ENCODE data around the gene DDIT3. TPM values are rescaled to one million over a fixed set of nuclear protein-coding genes. Genes with fewer than 3 reads are reported as not detected.

DDIT3 gene
- total RNA-seq, 1 donor from 2014 or later: 213 TPM

DNA sequence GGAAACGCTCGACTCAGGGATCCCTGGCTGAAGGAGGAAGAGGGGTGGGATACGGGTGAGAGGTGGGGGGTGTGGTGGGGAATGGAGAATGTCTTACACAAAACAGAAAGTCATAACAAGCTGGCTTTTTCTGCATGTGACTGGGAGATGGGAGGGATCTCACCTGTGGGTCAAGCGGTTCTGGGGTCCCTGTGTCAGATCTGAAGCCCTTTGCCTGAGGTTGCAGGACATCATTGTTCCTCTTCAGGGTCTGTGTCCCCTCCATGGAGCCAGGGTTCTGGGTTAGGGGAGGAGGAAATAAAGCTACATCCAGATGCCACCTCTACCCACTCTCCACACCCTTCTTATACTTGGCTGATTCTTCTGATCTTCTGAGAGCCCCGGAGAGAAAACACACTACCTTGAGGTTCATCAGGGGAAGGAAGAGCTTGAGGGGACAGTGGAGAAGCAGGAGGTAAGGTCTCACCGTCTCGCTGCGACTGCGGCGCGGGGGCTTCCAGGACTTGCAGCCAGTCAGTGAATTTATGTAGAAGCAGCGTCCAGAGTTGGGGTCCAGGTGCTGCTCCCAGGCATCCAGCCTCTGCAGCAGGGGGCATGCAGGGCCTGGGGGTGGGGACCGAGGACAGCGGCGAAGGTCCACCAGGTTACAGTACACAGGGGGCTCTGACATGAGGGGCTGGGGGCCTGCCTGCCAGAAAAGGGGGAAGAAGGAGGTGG lies 43.2 kb downstream of the DDIT3 start:
- no peak overlapping the region for H3K4me3 ChIP-seq (ENCODE audit: low read depth, low read length)
- DNase-seq (ENCODE audit: low read depth) (no peak), FAIRE-seq (no peak)
- TF ChIP-seq, protein P1, sequence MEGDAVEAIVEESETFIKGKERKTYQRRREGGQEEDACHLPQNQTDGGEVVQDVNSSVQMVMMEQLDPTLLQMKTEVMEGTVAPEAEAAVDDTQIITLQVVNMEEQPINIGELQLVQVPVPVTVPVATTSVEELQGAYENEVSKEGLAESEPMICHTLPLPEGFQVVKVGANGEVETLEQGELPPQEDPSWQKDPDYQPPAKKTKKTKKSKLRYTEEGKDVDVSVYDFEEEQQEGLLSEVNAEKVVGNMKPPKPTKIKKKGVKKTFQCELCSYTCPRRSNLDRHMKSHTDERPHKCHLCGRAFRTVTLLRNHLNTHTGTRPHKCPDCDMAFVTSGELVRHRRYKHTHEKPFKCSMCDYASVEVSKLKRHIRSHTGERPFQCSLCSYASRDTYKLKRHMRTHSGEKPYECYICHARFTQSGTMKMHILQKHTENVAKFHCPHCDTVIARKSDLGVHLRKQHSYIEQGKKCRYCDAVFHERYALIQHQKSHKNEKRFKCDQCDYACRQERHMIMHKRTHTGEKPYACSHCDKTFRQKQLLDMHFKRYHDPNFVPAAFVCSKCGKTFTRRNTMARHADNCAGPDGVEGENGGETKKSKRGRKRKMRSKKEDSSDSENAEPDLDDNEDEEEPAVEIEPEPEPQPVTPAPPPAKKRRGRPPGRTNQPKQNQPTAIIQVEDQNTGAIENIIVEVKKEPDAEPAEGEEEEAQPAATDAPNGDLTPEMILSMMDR (IDR thresholded peaks at IDR 0.05; ENCODE audit: insufficient read depth, low read length, severe bottlenecking): no peak
- no peaks in the 10 kb centered on the region for H3K36me3 ChIP-seq (ENCODE audit: control insufficient read depth, insufficient read depth, low read length)
- peaks cover 43% of the 10 kb centered on the region for H3K27me3 ChIP-seq (ENCODE audit: control insufficient read depth, insufficient read depth, low read length)

DNA sequence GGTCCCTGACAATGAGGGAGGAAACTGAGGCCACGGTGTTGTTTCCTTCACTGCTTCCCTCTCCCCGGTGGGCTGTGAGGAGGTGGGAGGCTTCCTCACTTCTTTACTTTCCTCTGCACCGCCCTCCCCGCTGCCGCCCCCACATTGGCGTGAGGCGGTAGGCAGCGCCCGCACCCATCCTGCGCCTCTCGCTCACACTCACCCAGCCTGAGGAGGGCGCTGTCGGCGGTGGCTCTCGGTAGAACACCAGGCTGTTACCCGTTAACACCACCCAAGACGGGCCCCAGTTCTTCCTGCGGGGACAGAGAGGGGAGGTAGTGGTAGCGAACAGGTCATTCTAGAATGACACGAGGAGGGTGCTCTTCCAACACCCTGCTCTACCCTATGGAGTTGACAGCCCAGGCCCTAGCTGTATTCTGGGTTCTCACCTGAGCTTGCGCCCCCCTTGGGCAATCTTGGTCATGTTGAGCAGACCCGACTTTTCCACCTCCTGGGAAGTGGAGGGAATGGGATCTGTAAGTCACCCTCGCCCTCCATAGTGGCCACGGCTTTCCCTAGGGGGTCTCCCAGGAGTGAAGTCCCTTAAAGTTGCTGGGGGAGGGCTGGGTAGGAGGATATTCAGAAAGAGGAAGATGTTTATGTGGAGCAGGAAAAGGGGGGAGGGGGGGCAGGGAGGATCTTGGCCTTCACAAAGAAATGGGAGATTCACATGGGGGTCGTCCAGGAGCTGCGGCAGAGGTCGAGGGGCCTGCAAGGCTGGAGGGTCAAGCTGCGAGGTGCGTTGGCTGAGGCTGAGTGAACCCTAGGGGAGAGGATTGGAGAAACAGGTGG lies 43.9 kb downstream of the DDIT3 start:
- no peak for DNase-seq (ENCODE audit: low read depth)
- Histone ChIP-seq H3K27me3 (ENCODE audit: control insufficient read depth, insufficient read depth, low read length) (peaks cover 42% of the 10 kb centered on the region), H3K36me3 (ENCODE audit: control insufficient read depth, insufficient read depth, low read length) (no peaks in the 10 kb centered on the region), H3K4me3 (ENCODE audit: low read depth, low read length) (peak overlapping the region; percentile 16)
- no peak for FAIRE-seq
- TF ChIP-seq, protein P1 (IDR thresholded peaks at IDR 0.05; ENCODE audit: insufficient read depth, low read length, severe bottlenecking): peak; percentile 21

DNA sequence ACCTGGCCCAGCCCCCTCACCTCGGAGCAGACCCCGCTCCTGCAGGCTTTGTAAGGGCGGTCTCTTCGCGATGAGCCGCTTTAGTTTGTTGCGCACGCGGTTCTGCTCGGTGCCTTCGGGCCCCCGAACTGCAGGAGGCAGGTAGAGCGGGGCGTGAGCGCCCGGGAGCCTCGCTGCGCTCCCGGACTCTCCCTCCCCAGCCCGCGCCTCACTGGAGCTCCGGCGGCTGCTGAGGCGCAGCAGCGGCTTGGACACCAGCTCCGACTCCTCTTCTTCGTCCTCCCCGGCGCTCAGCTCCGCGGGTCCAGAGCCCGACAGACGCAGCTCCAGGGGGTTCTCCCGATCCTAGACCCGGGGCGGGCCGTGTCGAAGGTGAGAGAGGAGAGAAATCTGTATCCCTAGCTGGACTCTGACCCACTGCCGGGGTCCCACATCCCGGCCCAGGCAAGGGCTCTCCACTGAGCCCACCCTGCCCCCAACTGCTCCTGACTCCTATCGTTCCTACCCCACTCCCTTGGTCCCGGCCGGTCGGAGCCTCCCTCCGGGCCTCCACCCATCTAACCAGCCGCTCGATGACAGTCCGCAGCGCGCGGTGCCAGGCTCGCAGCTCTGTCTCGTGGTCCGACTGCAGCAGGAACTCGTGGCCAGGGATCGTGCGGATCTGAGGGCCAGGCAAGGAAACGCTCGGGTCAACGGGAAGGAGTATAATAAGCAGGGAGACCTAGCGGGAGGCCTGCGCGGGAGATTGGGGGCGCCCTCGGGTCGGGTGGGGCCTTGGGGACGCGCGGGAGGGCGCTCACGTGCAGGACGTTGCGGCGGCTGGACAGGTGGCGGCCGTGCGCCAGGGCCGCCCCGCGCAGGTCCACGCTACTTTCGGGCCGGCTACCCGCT lies 44.8 kb downstream of the DDIT3 start:
- TF ChIP-seq, protein P1 (IDR thresholded peaks at IDR 0.05; ENCODE audit: insufficient read depth, low read length, severe bottlenecking): no peak
- H3K4me3 ChIP-seq (ENCODE audit: low read depth, low read length): peak overlapping the region; percentile 16
- DNase-seq (ENCODE audit: low read depth) (no peak), FAIRE-seq (no peak)
- no peaks in the 10 kb centered on the region for H3K36me3 ChIP-seq (ENCODE audit: control insufficient read depth, insufficient read depth, low read length)
- peaks cover 40% of the 10 kb centered on the region for H3K27me3 ChIP-seq (ENCODE audit: control insufficient read depth, insufficient read depth, low read length)

DNA sequence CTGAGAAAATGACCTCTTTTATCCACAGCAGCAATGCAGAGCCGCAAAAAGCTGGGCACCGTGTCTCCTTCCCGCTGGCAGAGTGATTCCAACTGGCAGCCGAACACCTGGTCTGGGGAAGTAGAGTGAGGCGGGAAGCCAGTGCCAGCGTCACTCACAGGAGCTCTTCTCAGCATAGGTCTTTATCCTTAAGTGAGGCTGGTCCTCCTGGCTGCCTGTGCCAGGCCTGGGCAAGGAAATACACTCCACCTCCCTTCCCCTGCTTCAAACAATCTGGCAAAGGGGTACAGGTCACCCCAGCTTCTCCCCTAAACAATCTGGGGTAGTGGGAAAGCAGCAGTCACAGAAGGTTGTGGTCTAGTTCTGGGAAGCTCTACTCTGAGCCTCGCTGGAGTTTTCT lies 45.5 kb downstream of the DDIT3 start:
- no peak for DNase-seq (ENCODE audit: low read depth)
- H3K27me3 ChIP-seq (ENCODE audit: control insufficient read depth, insufficient read depth, low read length): peaks cover 39% of the 10 kb centered on the region
- no peak for FAIRE-seq
- no peak overlapping the region for H3K4me3 ChIP-seq (ENCODE audit: low read depth, low read length)
- no peaks in the 10 kb centered on the region for H3K36me3 ChIP-seq (ENCODE audit: control insufficient read depth, insufficient read depth, low read length)
- TF ChIP-seq, protein P1 (IDR thresholded peaks at IDR 0.05; ENCODE audit: insufficient read depth, low read length, severe bottlenecking): no peak

DNA sequence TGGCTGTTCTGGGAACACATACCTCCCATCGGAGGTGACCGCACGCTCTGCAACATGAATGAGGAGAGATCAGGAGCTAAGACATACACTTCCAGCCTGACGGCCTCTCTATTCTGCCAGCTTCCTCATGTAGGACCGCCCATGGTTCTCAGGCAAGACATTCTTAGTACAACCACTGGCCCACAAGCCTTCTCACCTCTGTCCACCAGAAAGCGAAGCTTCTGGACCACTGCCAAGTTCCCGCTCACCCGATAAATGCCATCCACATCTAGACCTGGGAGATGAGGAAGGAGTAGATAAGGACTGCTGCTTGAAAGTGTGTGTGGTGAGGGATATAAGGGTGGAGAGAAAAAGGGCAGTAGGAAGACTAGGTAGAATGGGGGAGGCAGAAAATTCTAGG lies 45.9 kb downstream of the DDIT3 start:
- no peak overlapping the region for H3K4me3 ChIP-seq (ENCODE audit: low read depth, low read length)
- FAIRE-seq: no peak
- DNase-seq (ENCODE audit: low read depth): no peak
- peaks cover 39% of the 10 kb centered on the region for H3K27me3 ChIP-seq (ENCODE audit: control insufficient read depth, insufficient read depth, low read length)
- TF ChIP-seq, protein P1 (IDR thresholded peaks at IDR 0.05; ENCODE audit: insufficient read depth, low read length, severe bottlenecking): no peak
- no peaks in the 10 kb centered on the region for H3K36me3 ChIP-seq (ENCODE audit: control insufficient read depth, insufficient read depth, low read length)

Data from bronchial epithelial cell (primary cell).